Measurements from ENCODE around the gene GALNT14.
"Not testable (repeated sequence)": the region's sequence is repeated elsewhere in the genome, so short reads cannot be mapped to it uniquely, and the experiment has no call there.

GALNT14 gene

GRCh38 chr2:31138037-31138962 lies at the start of gene GALNT14:
Gene GALNT14 (minus strand): TSS chr2:31138440. CDS start chr2:31138086, 354 bp downstream.
- no peak for DNase-seq (ENCODE audit: low read depth)

- DNase-seq (ENCODE audit: low read depth) = no peak
Measured at GRCh38 chr2:31187166-31187565, 48.9 kb upstream of the GALNT14 start.

GRCh38 chr2:31183973-31184372 lies 45.7 kb upstream of the GALNT14 start:
- not testable (repeated sequence) for DNase-seq (ENCODE audit: low read depth)

- no peak for DNase-seq (ENCODE audit: low read depth)
Measured at GRCh38 chr2:31176742-31177141, 38.5 kb upstream of the GALNT14 start.

GRCh38 chr2:31171142-31171541 lies 32.9 kb upstream of the GALNT14 start:
- DNase-seq (ENCODE audit: low read depth) = no peak

- peak; percentile 20 for DNase-seq (ENCODE audit: low read depth)
Measured at GRCh38 chr2:31170071-31170698, 31.9 kb upstream of the GALNT14 start.

GRCh38 chr2:31168291-31168690 lies 30.1 kb upstream of the GALNT14 start:
- no peak for DNase-seq (ENCODE audit: low read depth)

GRCh38 chr2:31166925-31167324 lies 28.7 kb upstream of the GALNT14 start:
- no peak for DNase-seq (ENCODE audit: low read depth)

GRCh38 chr2:31163011-31163539 lies 24.8 kb upstream of the GALNT14 start:
- no peak for DNase-seq (ENCODE audit: low read depth)

GRCh38 chr2:31161637-31162036 lies 23.4 kb upstream of the GALNT14 start:
- DNase-seq (ENCODE audit: low read depth) = no peak

- DNase-seq (ENCODE audit: low read depth) = no peak
Measured at GRCh38 chr2:31151501-31151900, 13.3 kb upstream of the GALNT14 start.

GRCh38 chr2:31150120-31150670 lies 12.0 kb upstream of the GALNT14 start:
- no peak for DNase-seq (ENCODE audit: low read depth)

- DNase-seq (ENCODE audit: low read depth) = no peak
Measured at GRCh38 chr2:31148514-31148913, 10.3 kb upstream of the GALNT14 start.

GRCh38 chr2:31147645-31148044 lies 9.4 kb upstream of the GALNT14 start:
- no peak for DNase-seq (ENCODE audit: low read depth)

- no peak for DNase-seq (ENCODE audit: low read depth)
Measured at GRCh38 chr2:31142110-31142509, 3.9 kb upstream of the GALNT14 start.

GRCh38 chr2:31141443-31142085 lies 3.3 kb upstream of the GALNT14 start:
- DNase-seq (ENCODE audit: low read depth) = no peak

- no peak for DNase-seq (ENCODE audit: low read depth)
Measured at GRCh38 chr2:31140151-31140550, 1.9 kb upstream of the GALNT14 start.

GRCh38 chr2:31139671-31140070 lies 1.4 kb upstream of the GALNT14 start:
- DNase-seq (ENCODE audit: low read depth) = no peak

- DNase-seq (ENCODE audit: low read depth) = no peak
Measured at GRCh38 chr2:31137211-31138036, 816 bp downstream of the GALNT14 start.

GRCh38 chr2:31136732-31137131 lies 1.5 kb downstream of the GALNT14 start:
- DNase-seq (ENCODE audit: low read depth) = no peak

- DNase-seq (ENCODE audit: low read depth) = no peak
Measured at GRCh38 chr2:31136000-31136399, 2.2 kb downstream of the GALNT14 start.
